H1 (cell line): ENCODE data around the gene FHAD1. TPM values are rescaled to one million over a fixed set of nuclear protein-coding genes. Genes with fewer than 3 reads are reported as not detected.

ENCODE experiments used
- CTCF ChIA-PET: fragments of 300-600 bp; sonication (Branson Sonifier 250); formaldehyde crosslinking; loops from one replicate; lab custom pipeline; 2021; ENCODE audit not compliant: partially characterized antibody; lab: Charles Lee
- POLR2A ChIA-PET: fragments of 300-600 bp; sonication (Branson Sonifier 250); formaldehyde crosslinking; loops from one replicate; lab custom pipeline; 2021; ENCODE audit warnings: inconsistent platforms; ENCODE audit not compliant: partially characterized antibody; lab: Charles Lee
- DNase-seq, 2 experiments: peaks; one replicate each; pipeline versions ENCODE4 v3.0.0 to v3.0.0-alpha.2; 2010 to 2022; ENCODE audit warnings: low spot score in 2 of 2, low read depth in 1 of 2, mixed read lengths in 1 of 2
- FAIRE-seq: peaks from 2 replicates; lab custom pipeline; 2011; peaks lifted over from hg19 to GRCh38; lab: Jason Lieb, UNC
- H2AFZ ChIP-seq: 2 replicates; pipeline ENCODE4 v1.8.1; 2012; ENCODE audit warnings: low read length, inconsistent platforms
- H2AK5ac ChIP-seq: 2 replicates; pipeline ENCODE4 v1.6.1; 2013; ENCODE audit warnings: low read depth, low read length
- H2BK120ac ChIP-seq: replicated peaks from 2 replicates; pipeline ENCODE3; 2013; ENCODE audit warnings: low read depth, low read length, inconsistent platforms
- H2BK12ac ChIP-seq: 2 replicates; pipeline ENCODE4 v1.6.1; 2013; ENCODE audit warnings: low read depth, low read length
- H2BK15ac ChIP-seq: 2 replicates; pipeline ENCODE4 v1.6.1; 2013; ENCODE audit warnings: low read length
- H2BK20ac ChIP-seq: 2 replicates; pipeline ENCODE4 v1.6.1; 2013; ENCODE audit warnings: low read length
- H2BK5ac ChIP-seq: 2 replicates; pipeline ENCODE4 v1.6.1; 2013; ENCODE audit warnings: low read depth, low read length
- H3K14ac ChIP-seq: 2 replicates; pipeline ENCODE4 v1.6.1; 2013; ENCODE audit warnings: inconsistent platforms; ENCODE audit not compliant: insufficient read length
- H3K18ac ChIP-seq: 2 replicates; pipeline ENCODE4 v1.6.1; 2013; ENCODE audit warnings: low read length; ENCODE audit errors: extremely low read depth
- H3K23ac ChIP-seq: 2 replicates; pipeline ENCODE4 v1.6.1; 2013; ENCODE audit warnings: inconsistent platforms; ENCODE audit not compliant: insufficient read length
- H3K23me2 ChIP-seq: 2 replicates; pipeline ENCODE4 v1.6.1; 2013; ENCODE audit warnings: low read depth, low read length
- H3K27ac ChIP-seq: 2 replicates; pipeline ENCODE4 v1.6.1; 2011; ENCODE audit warnings: low read depth, low read length, inconsistent platforms
- H3K27me3 ChIP-seq, 4 experiments: replicated peaks in 1 of 4; 1 replicate in 1 of 4; 2 replicates in 3 of 4; pipeline versions ENCODE4 v1.6.1 to v1.8.1; 2011 to 2013; ENCODE audit warnings: low read length in 3 of 4, mild to moderate bottlenecking in 3 of 4, inconsistent platforms in 2 of 4, mixed read lengths in 2 of 4, moderate library complexity in 1 of 4; ENCODE audit not compliant: control insufficient read depth in 3 of 4, insufficient read depth in 3 of 4; ENCODE audit errors: extremely low read depth in 1 of 4
- H3K36me3 ChIP-seq, 4 experiments: 2 replicates each; pipeline versions ENCODE4 v1.6.1 to v1.8.1; 2011 to 2013; ENCODE audit warnings: mild to moderate bottlenecking in 4 of 4, low read length in 3 of 4, moderate library complexity in 2 of 4, control low read depth in 1 of 4, inconsistent platforms in 1 of 4; ENCODE audit not compliant: insufficient read depth in 4 of 4, control insufficient read depth in 2 of 4
- H3K4ac ChIP-seq: replicated peaks from 2 replicates; pipeline ENCODE3; 2013; ENCODE audit warnings: low read length, low read depth, mixed read lengths, inconsistent platforms; ENCODE audit not compliant: insufficient read length
- H3K4me1 ChIP-seq, 4 experiments: replicated peaks in 1 of 4; 1 replicate in 1 of 4; 2 replicates in 3 of 4; pipeline versions ENCODE4 v1.6.1 to v1.8.1; 2011 to 2013; ENCODE audit warnings: low read length in 3 of 4, inconsistent platforms in 2 of 4, mixed read lengths in 1 of 4; ENCODE audit not compliant: insufficient read depth in 4 of 4, control insufficient read depth in 3 of 4
- H3K4me2 ChIP-seq, 2 experiments: 2 replicates each; pipeline versions ENCODE4 v1.6.1 to v1.8.1; 2011 to 2013; ENCODE audit warnings: low read depth in 2 of 2, low read length in 2 of 2, control low read depth in 1 of 2, inconsistent platforms in 1 of 2, mild to moderate bottlenecking in 1 of 2; ENCODE audit not compliant: insufficient read depth in 1 of 2
- H3K4me3 ChIP-seq, 4 experiments: fragments of 200-600, 300-600 bp in 1 of 4; sonication (generic), shearing (Covaris generic), sonication (Bioruptor Twin) in 1 of 4; 2 replicates each; pipeline versions ENCODE4 v1.5.1 to v1.8.1; 2011 to 2016; ENCODE audit warnings: low read length in 4 of 4, low read depth in 3 of 4, control low read depth in 2 of 4, inconsistent platforms in 2 of 4, mild to moderate bottlenecking in 2 of 4, mixed read lengths in 1 of 4, moderate library complexity in 1 of 4; ENCODE audit not compliant: insufficient read depth in 2 of 4; ENCODE audit errors: extremely low read depth in 1 of 4
- H3K56ac ChIP-seq: replicated peaks from 2 replicates; pipeline ENCODE3; 2013; ENCODE audit warnings: low read depth, mild to moderate bottlenecking, mixed read lengths, low read length, inconsistent platforms; ENCODE audit not compliant: insufficient read length
- H3K79me1 ChIP-seq: 2 replicates; pipeline ENCODE4 v1.6.1; 2013; ENCODE audit warnings: low read depth, low read length, control low read depth
- H3K79me2 ChIP-seq, 2 experiments: 2 replicates each; pipeline versions ENCODE4 v1.6.1 to v1.8.1; 2012 to 2013; ENCODE audit warnings: low read length in 2 of 2, mild to moderate bottlenecking in 2 of 2, inconsistent platforms in 1 of 2; ENCODE audit not compliant: insufficient read depth in 2 of 2, control insufficient read depth in 1 of 2
- H3K9ac ChIP-seq, 4 experiments: replicated peaks in 1 of 4; 1 replicate in 1 of 4; 2 replicates in 3 of 4; pipeline versions ENCODE4 v1.6.1 to v1.8.1; 2011 to 2013; ENCODE audit warnings: low read depth in 3 of 4, low read length in 3 of 4, control low read depth in 2 of 4, mild to moderate bottlenecking in 2 of 4, moderate library complexity in 2 of 4, inconsistent platforms in 1 of 4; ENCODE audit errors: extremely low read depth in 1 of 4
- H3K9me3 ChIP-seq, 2 experiments: 2 replicates each; pipeline versions ENCODE4 v1.6.1 to v1.8.1; 2012 to 2013; ENCODE audit warnings: mild to moderate bottlenecking in 2 of 2, moderate library complexity in 2 of 2, control low read depth in 1 of 2, inconsistent platforms in 1 of 2, low read depth in 1 of 2, low read length in 1 of 2, mixed read lengths in 1 of 2; ENCODE audit not compliant: insufficient read depth in 2 of 2
- H4K20me1 ChIP-seq, 2 experiments: replicated peaks in 1 of 2; 2 replicates each; pipeline versions ENCODE3 to v1.8.1; 2011 to 2013; ENCODE audit warnings: inconsistent platforms in 2 of 2, low read length in 2 of 2, mild to moderate bottlenecking in 1 of 2; ENCODE audit not compliant: insufficient read depth in 2 of 2, control insufficient read depth in 1 of 2
- H4K5ac ChIP-seq: 2 replicates; pipeline ENCODE4 v1.6.1; 2013; ENCODE audit warnings: low read length, low read depth, mixed read lengths, inconsistent platforms; ENCODE audit not compliant: insufficient read length
- H4K8ac ChIP-seq: 2 replicates; pipeline ENCODE4 v1.8.0; 2013; ENCODE audit warnings: mild to moderate bottlenecking, moderate library complexity, low read length, inconsistent platforms; ENCODE audit not compliant: insufficient read depth; ENCODE audit errors: extremely low read depth
- H4K91ac ChIP-seq: replicated peaks from 2 replicates; pipeline ENCODE3; 2013; ENCODE audit warnings: low read length, mixed read lengths, inconsistent platforms; ENCODE audit not compliant: insufficient read length
- ASH2L ChIP-seq: fragments of 200-600, 300-600 bp; sonication (generic); IDR thresholded peaks from one replicate; pipeline ENCODE4 v1.7.1; 2017; ENCODE audit warnings: low read length
- CHD1 ChIP-seq: IDR thresholded peaks from 2 replicates; pipeline ENCODE4 v1.6.1; 2012; ENCODE audit warnings: low read depth, low read length, improper control_type of control experiment
- HDAC6 ChIP-seq: IDR thresholded peaks from one replicate; pipeline ENCODE4 v1.7.1; 2012; ENCODE audit warnings: low read depth, mild to moderate bottlenecking, inconsistent platforms, low read length, moderate library complexity
- JUN ChIP-seq: IDR thresholded peaks from 2 replicates; pipeline ENCODE4 v1.6.1; 2011; ENCODE audit warnings: low read depth, mild to moderate bottlenecking, improper control_type of control experiment, low read length
- TAF7 ChIP-seq: optimal IDR thresholded peaks from 2 replicates; pipeline ENCODE3; 2011; ENCODE audit warnings: low read depth, mild to moderate bottlenecking, inconsistent platforms, low read length, moderate library complexity, borderline replicate concordance
- WGBS, 2 experiments: shearing (Covaris generic) in 1 of 2; methylation state at CpG; one replicate each; pipeline versions ENCODE4 v1.1.6 to v1.1.7; 2013 to 2015; ENCODE audit warnings: low lambda C conversion rate in 2 of 2, mixed read lengths in 2 of 2, inconsistent platforms in 1 of 2, low coverage in 1 of 2, missing lambda C conversion rate in 1 of 2; ENCODE audit not compliant: insufficient replicate concordance in 2 of 2, insufficient coverage in 1 of 2, insufficient read length in 1 of 2; ENCODE audit errors: extremely low coverage in 1 of 2, missing lambda C conversion rate in 1 of 2; 5-methylcytosine and 5-hydroxymethylcytosine counted together
- polyA plus RNA-seq, 7 experiments: library from polyadenylated mRNA; depleted of rRNA in 3 of 7; stranded (reverse) in 5 of 7; unstranded in 2 of 7; fragments of >200 nt in 5 of 7; fragments of 200-250 nt in 2 of 7; gene quantifications; 1 replicate in 5 of 7; 2 replicates in 1 of 7; 4 replicates in 1 of 7; pipeline versions ENCODE4 v1.2.1 to v1.2.3, GENCODE V29; 2011 to 2013; ENCODE audit warnings: missing spikeins in 2 of 7, mixed read lengths in 2 of 7
- total RNA-seq: library from RNA; stranded (reverse); fragmentation: NEBNext Ultra II Directional; extraction: Animal tissue kit (Norgen Biotek cat#: 25700); gene quantifications from 2 replicates; pipeline ENCODE4 v1.2.1, GENCODE V29; 2021

The FHAD1 gene
- total and polyA plus RNA-seq, 2 of the 8 experiments (the other 6 are each of a cell fraction or from before 2014, with no cell fraction given) = 0.39 to 0.69 TPM

GRCh38 chr1:15261155-15262002, 14.4 kb downstream of the FHAD1 start:
- no peak for FAIRE-seq

More at GRCh38 chr1:15261155-15262002, 14.4 kb downstream of the FHAD1 start:
- H4K91ac ChIP-seq = no peak overlapping the region
- no peak overlapping the region for H2AFZ ChIP-seq
- H3K36me3 ChIP-seq = no peaks in the 10 kb centered on the region
- no peak overlapping the region for H2BK5ac ChIP-seq
- no peak overlapping the region for H2AK5ac ChIP-seq
- ChIA-PET CTCF (interaction anchor here (0.6 to 4.7 kb wide), 11 partner anchors 11 to 734 kb away, joined by 3 to 45 read pairs (median 4); no protein-coding TSS in a partner anchor), POLR2A (interaction anchor here (1.0 kb wide), 1 partner anchor 108 kb away, joined by 3 read pairs; the partner anchor contains the start of gene TMEM51)
- 86% methylated on average over 20 of the region's 20 CpGs; no CpG with 5 or more reads in 1 of the 2 experiments for WGBS, 2 experiments
- H2BK12ac ChIP-seq = no peak overlapping the region
- H3K9me3 ChIP-seq = no peaks in the 10 kb centered on the region
- no peak overlapping the region for H2BK15ac ChIP-seq
- H4K20me1 ChIP-seq = no peaks in the 10 kb centered on the region
- H3K79me1 ChIP-seq = no peaks in the 10 kb centered on the region
- H3K18ac ChIP-seq = no peak overlapping the region; the same call in none of the 2 replicates
- no peak overlapping the region for H3K4me2 ChIP-seq
- H3K27ac ChIP-seq = no peak overlapping the region
- no peak overlapping the region for H2BK20ac ChIP-seq
- no peak overlapping the region for H2BK120ac ChIP-seq
- DNase-seq = peak in 1 of 2 experiments; percentile 46
- H3K56ac ChIP-seq = no peak overlapping the region
- no peak overlapping the region for H3K4ac ChIP-seq
- H3K23ac ChIP-seq = no peak overlapping the region
- TF ChIP-seq HDAC6 = no peak
- TF ChIP-seq JUN = no peak
- no peak for TF ChIP-seq ASH2L
- TF ChIP-seq TAF7 = no peak
- no peak for TF ChIP-seq CHD1
- no peak overlapping the region for H3K4me3 ChIP-seq
- H3K79me2 ChIP-seq = no peaks in the 10 kb centered on the region
- H3K14ac ChIP-seq = no peak overlapping the region
- H3K27me3 ChIP-seq = no peaks in the 10 kb centered on the region
- H4K8ac ChIP-seq = no peak overlapping the region
- no peak overlapping the region for H3K9ac ChIP-seq
- H3K23me2 ChIP-seq = no peaks in the 10 kb centered on the region
- no peak overlapping the region for H4K5ac ChIP-seq
- peaks cover 0 to 4% (median 2%) of the 10 kb centered on the region in 4 experiments; a peak in 3 of 7 replicates for H3K4me1 ChIP-seq
